Upper lobe of left lung (tissue), 6 donors: ENCODE results near the gene INPPL1. TPM values are rescaled to one million over a fixed set of nuclear protein-coding genes. Genes with fewer than 3 reads are reported as not detected.

Source experiments
- ATAC-seq, 2 donors: fragments of 200-7000 bp; cut with Tn5 transposase; one replicate each; pipeline ENCODE4 v1.9.1; 2022; ENCODE audit warnings: mild to moderate bottlenecking in 2 of 2, moderate library complexity in 2 of 2; ENCODE audit not compliant: low FRiP score in 2 of 2
- DNase-seq, 2 donors: peaks; one replicate each; pipeline ENCODE4 v3.0.0-alpha.2; 2019 to 2020
- H3K27ac ChIP-seq, 4 donors: fragments of 200-600 bp; sonication (generic); one replicate each; pipeline ENCODE4 v1.5.1; 2016 to 2019
- H3K27me3 ChIP-seq, 4 donors: fragments of 200-600 bp; sonication (generic); one replicate each; pipeline ENCODE4 v1.5.1; 2017 to 2019
- H3K36me3 ChIP-seq, 4 donors: fragments of 200-600 bp; sonication (generic); one replicate each; pipeline ENCODE4 v1.5.1; 2016 to 2019
- H3K4me1 ChIP-seq, 4 donors: fragments of 200-600 bp; sonication (generic); one replicate each; pipeline ENCODE4 v1.5.1; 2018 to 2019
- H3K4me3 ChIP-seq, 4 donors: fragments of 200-600 bp; sonication (generic); one replicate each; pipeline ENCODE4 v1.5.1; 2017 to 2019; ENCODE audit warnings: mild to moderate bottlenecking in 2 of 4, moderate library complexity in 1 of 4
- H3K9me3 ChIP-seq, 4 donors: fragments of 200-600 bp; sonication (generic); one replicate each; pipeline ENCODE4 v1.5.1; 2018 to 2019
- CTCF ChIP-seq, 6 experiments: fragments of 450-650 bp in 4 of 6; fragments of 200-600 bp in 2 of 6; sonication (generic) in 2 of 6; IDR thresholded peaks; one replicate each; pipeline ENCODE4 v1.5.1; 2016 to 2019; ENCODE audit warnings: antibody characterized with exemption in 6 of 6
- EP300 ChIP-seq, 4 donors: sonication (generic); formaldehyde crosslinking; IDR thresholded peaks; one replicate each; pipeline ENCODE4 v1.5.1; 2017; ENCODE audit warnings: antibody characterized with exemption in 4 of 4, control low read depth in 2 of 4
- POLR2A ChIP-seq, 4 donors: fragments of 450-650 bp; IDR thresholded peaks; one replicate each; pipeline ENCODE4 v1.5.1; 2016 to 2017; ENCODE audit warnings: antibody characterized with exemption in 4 of 4, mild to moderate bottlenecking in 2 of 4
- POLR2AphosphoS5 ChIP-seq, 2 donors: sonication (generic); formaldehyde crosslinking; IDR thresholded peaks; one replicate each; pipeline ENCODE4 v1.5.1; 2017; ENCODE audit warnings: antibody characterized with exemption in 2 of 2
- WGBS, 2 donors: methylation state at CpG; one replicate each; pipeline ENCODE4 v1.1.5; 2017 to 2018; 5-methylcytosine and 5-hydroxymethylcytosine counted together
- total RNA-seq, 6 donors: library from RNA; depleted of rRNA in 4 of 6; stranded (reverse); fragments of >200 nt in 4 of 6; gene quantifications; one replicate each; pipeline versions ENCODE4 v1.1.0 to v1.2.1, GENCODE V29; 2016 to 2021
- donor health status: DM: no; HTN: no; CAD: no; lungs with moderate emphysema.
- donor health status: DM: no; HTN: yes; CAD: no; lungs with severe emphysema.

INPPL1 gene
- total RNA-seq, 6 donors from 2014 or later = 84.0 to 383 (median 180) TPM

- Histone ChIP-seq H3K4me1 (peaks cover 0 to 12% (median 5%) of the 10 kb centered on the region in 4 donors), H3K36me3 (peaks cover 47 to 97% (median 86%) of the 10 kb centered on the region in 4 donors), H3K9me3 (no peaks in the 10 kb centered on the region), H3K27me3 (no peaks in the 10 kb centered on the region), H3K27ac (no peak overlapping the region), H3K4me3 (no peak overlapping the region)
- no peak for TF ChIP-seq POLR2A (IDR thresholded peaks at IDR 0.05)
- no peak for TF ChIP-seq CTCF (IDR thresholded peaks at IDR 0.05)
- no peak for TF ChIP-seq EP300 (IDR thresholded peaks at IDR 0.05)
- no peak for TF ChIP-seq POLR2AphosphoS5 (IDR thresholded peaks at IDR 0.05)
- DNase-seq (peak in 1 of 2 donors; percentile 16), ATAC-seq (no peak)
- 91 to 92% methylated on average over 4 to 9 of the region's 9 CpGs for WGBS, 2 donors
These were observed 7.1 kb downstream of the INPPL1 start for GRCh38 chr11:72231396-72232259.

- Histone ChIP-seq H3K27me3 (no peaks in the 10 kb centered on the region), H3K36me3 (peaks cover 47 to 100% (median 93%) of the 10 kb centered on the region in 4 donors), H3K4me3 (no peak overlapping the region), H3K27ac (no peak overlapping the region), H3K4me1 (peaks cover 0 to 10% (median 2%) of the 10 kb centered on the region in 4 donors), H3K9me3 (no peaks in the 10 kb centered on the region)
- peak in 1 of 2 donors; percentile 17 for DNase-seq
- ATAC-seq = no peak
- TF ChIP-seq EP300 (IDR thresholded peaks at IDR 0.05) (no peak), POLR2AphosphoS5 (IDR thresholded peaks at IDR 0.05) (no peak)
- 94 to 96% methylated on average over 17 to 18 of the region's 18 CpGs for WGBS, 2 donors
These were observed 7.9 kb downstream of the INPPL1 start for GRCh38 chr11:72232260-72233055.

- no peak overlapping the region for H3K4me3 ChIP-seq
- WGBS, 2 donors = 94 to 97% methylated on average over 11 to 13 of the region's 13 CpGs
- H3K36me3 ChIP-seq = peaks cover 47 to 98% (median 94%) of the 10 kb centered on the region in 4 donors
- TF ChIP-seq EP300 (IDR thresholded peaks at IDR 0.05) (no peak), POLR2AphosphoS5 (IDR thresholded peaks at IDR 0.05) (no peak), POLR2A (IDR thresholded peaks at IDR 0.05) (no peak), CTCF (IDR thresholded peaks at IDR 0.05) (no peak)
- H3K9me3 ChIP-seq = no peaks in the 10 kb centered on the region
- no peaks in the 10 kb centered on the region for H3K27me3 ChIP-seq
- DNase-seq (peak in 1 of 2 donors; percentile 8), ATAC-seq (no peak)
- H3K4me1 ChIP-seq = peaks cover 5 to 18% (median 7%) of the 10 kb centered on the region in 4 donors
- no peak overlapping the region for H3K27ac ChIP-seq
These were observed 8.6 kb downstream of the INPPL1 start for GRCh38 chr11:72233056-72233772.

- Histone ChIP-seq H3K4me3 (no peak overlapping the region), H3K27ac (no peak overlapping the region), H3K9me3 (no peaks in the 10 kb centered on the region), H3K36me3 (peaks cover 45 to 90% (median 88%) of the 10 kb centered on the region in 4 donors), H3K27me3 (no peaks in the 10 kb centered on the region), H3K4me1 (peaks cover 8 to 25% (median 13%) of the 10 kb centered on the region in 4 donors)
- 85 to 90% methylated on average over 7 to 8 of the region's 8 CpGs for WGBS, 2 donors
- no peak for ATAC-seq
- peak in 1 of 2 donors; percentile 12 for DNase-seq
- TF ChIP-seq CTCF (IDR thresholded peaks at IDR 0.05) (no peak), POLR2A (IDR thresholded peaks at IDR 0.05) (no peak), EP300 (IDR thresholded peaks at IDR 0.05) (no peak), POLR2AphosphoS5 (IDR thresholded peaks at IDR 0.05) (no peak)
These were observed 9.4 kb downstream of the INPPL1 start for GRCh38 chr11:72233773-72234513.
